Glomerular visceral epithelial cell (primary cell): Measurements from ENCODE around the gene MYZAP.

Experiments used
- DNase-seq: peaks from one replicate; pipeline ENCODE4 v3.0.0-alpha.2; 2016; ENCODE audit errors: extremely low spot score

The MYZAP gene

GRCh38 chr15:57697588-57697987, 105.9 kb downstream of the MYZAP start:
- no peak for DNase-seq

- DNase-seq, result no peak
These were observed 106.5 kb downstream of the MYZAP start for GRCh38 chr15:57698243-57698642.

DNA sequence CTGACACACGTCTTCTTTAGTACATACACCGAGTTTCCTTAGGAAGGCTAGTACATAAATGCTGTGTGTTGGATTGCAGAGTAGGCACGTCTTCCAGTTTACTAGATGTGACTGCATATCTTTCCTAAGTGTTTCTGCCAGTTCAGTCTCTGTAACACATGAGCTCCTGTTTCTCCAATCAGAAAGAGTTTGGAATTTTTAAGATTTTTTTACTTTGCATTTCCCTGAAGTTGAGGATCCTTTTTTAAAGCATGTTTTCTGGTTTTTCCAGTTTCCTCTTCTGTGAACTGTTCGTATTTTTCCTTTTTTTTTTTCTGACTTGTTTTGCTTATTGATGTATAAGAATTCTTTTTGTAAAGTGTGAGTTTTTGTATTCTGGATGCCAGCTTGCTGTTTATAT, 107.3 kb downstream of the MYZAP start:
- no peak for DNase-seq

DNA sequence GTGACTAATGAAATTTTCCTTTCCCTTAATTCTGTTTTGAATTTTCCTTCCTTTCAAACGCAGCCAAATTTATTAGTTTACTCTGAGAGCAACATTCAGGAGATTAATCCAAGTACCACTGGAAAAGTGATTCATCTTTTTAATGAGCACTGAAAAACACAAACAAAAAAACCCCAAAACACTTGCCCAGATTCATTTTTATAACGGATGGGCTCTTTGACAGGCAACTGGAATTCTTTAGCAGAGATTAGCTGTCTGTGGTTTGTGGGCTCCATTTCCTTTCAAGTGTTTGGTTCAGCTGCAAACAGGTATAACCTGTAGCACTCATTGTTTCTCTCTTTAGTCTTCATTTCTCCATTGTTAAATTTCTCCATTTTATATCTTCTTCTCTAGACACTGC, 111.7 kb downstream of the MYZAP start:
- no peak for DNase-seq

- DNase-seq, result no peak
These were observed 112.7 kb downstream of the MYZAP start for GRCh38 chr15:57704441-57704840.

DNA sequence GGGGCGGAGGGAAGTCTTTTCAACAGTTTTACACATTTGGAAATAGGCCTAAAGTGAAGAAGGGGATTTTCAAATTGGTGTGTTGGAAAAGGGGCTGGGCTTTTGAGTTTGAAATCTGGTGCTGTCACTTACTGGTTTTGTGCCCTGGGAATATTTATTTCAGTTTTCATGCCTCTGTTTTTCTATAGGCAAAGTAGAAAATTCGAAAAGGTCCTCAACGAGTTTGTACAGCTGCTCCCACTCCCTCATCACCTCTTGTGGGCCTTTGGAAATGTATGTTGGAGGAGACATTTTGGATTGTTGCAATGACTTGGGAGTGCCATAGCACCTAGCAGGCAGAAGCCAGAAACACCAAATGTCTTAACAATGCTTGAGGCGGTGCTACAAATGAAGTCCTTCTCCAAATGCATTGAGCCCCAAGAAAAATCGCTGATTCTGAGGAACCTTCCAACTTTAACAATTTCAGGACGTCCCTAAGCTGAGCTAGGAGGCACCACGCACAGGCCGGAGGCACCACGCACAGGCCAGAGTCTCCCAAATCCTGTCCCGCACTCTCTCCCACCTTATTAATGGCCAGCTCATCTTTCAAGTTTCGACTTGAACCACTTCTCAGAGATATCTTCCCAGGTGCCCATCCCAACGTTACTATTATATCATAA, 114.2 kb downstream of the MYZAP start:
- DNase-seq, result no peak

- DNase-seq, result peak; percentile 96
These were observed 114.9 kb downstream of the MYZAP start, which contains the start of gene POLR2M for GRCh38 chr15:57706405-57707209. Gene POLR2M (plus strand): TSS chr15:57706714. CDS start chr15:57706843, 129 bp downstream.

DNA sequence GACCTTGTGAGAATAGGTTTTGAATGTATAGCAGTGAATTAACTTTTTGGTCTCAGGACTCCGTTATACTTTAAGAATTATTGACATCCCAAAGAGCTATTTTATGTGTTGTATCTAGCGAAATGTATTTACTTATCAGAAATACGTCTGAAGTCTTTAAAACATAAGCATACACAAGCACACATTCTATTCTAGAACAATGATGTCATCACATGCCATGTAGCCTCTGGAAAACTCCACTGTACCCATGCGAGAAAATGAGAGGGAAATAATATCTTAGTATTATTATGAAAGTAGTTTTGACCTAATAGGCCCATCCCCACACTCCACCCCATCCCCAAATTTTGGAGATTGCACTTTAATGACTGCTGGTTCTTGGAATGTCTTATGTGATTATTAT, 116.3 kb downstream of the MYZAP start:
- no peak for DNase-seq

GRCh38 chr15:57718309-57718708, 126.6 kb downstream of the MYZAP start:
- DNase-seq, result no peak

DNA sequence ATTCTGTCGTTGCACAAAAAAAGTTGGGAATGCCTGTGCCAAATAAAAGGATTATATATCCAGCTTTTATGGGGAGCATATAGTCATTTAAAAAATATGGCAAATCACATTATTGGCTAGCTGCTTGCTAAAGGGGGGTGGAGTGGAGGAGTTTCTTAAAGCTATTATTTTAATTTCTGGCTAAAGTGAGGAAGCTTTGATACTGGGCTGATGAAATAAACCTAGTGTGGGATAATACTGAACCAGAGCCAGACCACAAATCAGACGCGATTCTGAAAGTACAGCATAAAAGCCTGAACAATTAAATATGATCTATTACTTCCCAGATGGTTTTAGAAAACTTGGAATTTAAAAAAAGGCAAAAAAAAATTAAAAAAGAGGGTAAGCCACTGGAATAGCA, 129.2 kb downstream of the MYZAP start:
- no peak for DNase-seq

DNA sequence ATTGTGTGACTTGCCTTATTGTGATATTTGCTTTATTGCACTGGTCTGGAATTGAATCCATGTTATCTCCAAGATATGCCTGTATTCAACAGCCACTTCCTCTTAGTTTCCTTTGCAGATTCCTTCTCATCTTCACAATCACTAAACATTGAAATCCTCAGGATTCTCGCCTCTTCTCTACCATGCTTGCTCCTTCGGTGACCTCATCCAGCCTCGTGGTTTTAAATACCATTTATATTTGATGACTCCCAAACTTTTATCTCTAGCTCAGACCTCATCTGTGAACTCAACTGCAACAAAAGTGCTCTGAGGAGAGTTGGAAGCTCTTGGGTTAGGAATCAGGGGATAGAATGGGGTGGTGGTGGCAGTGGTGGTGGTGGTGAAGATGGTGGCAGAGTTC, 134.7 kb downstream of the MYZAP start:
- peak; percentile 8 for DNase-seq

DNA sequence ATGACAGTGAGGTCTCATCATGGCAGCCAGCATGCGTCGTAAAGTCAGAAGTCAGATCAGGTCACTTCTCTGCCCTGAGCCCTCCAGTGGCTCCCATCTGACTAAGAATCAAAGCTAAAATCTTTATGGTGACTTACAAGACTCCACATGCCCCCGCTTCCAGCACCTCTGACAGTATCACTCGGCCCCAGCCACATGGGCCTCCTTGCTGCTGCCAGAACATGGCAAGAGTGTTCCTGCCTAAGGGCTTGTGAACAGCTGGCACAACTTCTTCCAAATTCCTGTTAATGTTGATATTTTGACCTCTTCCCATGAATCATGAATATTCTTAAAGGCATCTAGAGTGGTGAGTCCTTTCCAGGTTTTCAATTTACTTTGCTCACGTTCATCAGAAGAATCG, 135.3 kb downstream of the MYZAP start:
- DNase-seq, result no peak

DNA sequence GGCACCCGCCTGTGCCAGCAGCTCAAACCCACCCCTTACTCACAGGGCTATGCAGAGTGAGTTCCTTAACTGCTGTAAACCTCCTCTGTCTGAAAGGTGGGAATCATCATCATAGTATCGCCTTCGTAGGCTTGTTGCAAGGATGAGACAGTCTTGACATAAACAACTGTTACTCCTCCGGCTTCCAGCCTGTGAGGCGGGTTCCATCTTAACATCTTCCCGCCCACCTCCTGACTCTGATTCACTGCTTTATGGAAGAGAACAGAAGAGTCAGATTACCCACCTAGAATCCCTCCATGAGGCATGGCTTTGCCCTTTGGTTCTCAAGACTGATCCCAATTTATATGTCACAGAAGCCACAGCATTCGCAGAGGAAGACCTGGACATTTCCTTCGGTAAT, 136.7 kb downstream of the MYZAP start:
- DNase-seq, result no peak

- DNase-seq, result no peak
These were observed 139.2 kb downstream of the MYZAP start for GRCh38 chr15:57730876-57731275.

DNA sequence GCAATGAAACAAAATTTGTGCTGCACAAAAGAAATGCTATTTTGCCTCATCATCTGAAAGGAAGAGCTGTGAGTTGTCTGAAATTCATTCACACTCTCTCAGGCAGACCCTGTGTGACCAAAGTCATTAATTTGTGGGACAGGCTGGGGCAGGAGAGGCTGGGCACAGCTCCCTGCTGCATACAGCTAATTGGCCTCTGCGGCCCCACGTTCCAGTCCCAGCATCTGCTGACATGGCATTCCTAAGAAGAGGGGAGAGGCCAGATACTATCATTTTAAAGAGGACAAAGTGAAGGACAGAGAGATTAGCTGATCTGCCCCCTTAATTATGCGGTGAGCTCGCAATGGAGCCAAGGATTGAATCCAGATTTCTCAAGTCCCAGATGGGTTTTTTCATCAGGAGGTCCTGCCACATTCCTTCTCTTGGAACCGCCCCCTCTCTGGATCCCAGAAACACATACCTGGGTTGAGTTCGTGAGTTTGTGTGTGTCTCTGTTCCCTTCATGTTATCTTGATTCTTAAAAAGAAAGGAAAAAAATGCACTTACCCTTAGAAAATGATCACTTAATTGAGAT, 139.9 kb downstream of the MYZAP start:
- no peak for DNase-seq

- peak; percentile 50 for DNase-seq
These were observed 141.0 kb downstream of the MYZAP start for GRCh38 chr15:57732526-57733331.

DNA sequence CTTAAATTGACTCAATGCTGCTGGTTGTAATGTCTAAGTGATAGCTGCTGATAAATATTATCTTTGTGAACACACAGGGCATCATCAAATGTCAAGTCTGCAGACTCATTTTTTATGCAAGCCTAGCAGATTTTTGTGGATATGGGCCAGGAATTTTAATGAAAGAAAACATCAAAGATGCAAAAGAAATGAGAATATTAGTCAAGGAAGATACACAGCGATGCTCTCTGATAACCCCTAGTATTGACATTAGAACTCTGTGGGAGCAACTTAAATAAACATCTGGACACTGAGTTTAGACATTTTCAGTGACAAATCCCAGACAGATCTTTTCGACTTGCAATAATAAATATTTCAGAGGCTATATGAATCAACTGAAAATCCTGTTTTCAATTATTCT, 143.2 kb downstream of the MYZAP start:
- DNase-seq, result no peak
